ENCODE results near the gene ZEB1.
"Not testable (repeated sequence)": the region's sequence is repeated elsewhere in the genome, so short reads cannot be mapped to it uniquely, and the experiment has no call there.

ZEB1 gene

DNA sequence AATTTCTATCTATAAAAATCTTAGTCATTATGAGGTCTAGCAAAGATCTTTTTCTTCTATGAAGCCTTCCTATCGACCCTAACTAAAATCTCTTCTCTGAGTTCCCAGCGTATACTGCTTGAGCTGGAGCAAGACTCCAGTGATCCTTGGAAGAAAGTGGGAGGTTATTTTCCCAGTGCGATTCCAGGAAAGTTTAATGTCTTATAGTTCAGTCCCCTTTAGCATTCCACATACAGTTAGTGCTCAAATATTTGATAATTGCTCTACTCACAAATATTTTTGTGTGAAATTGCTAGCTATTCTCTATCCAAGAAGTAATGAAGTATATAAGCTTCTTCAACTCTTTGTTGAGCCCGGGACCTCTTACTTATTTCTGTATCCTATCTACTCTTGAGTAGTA lies 47.7 kb downstream of the ZEB1 start:
- DNase-seq (ENCODE audit: low read depth in 2 of 2), result no peak

DNA sequence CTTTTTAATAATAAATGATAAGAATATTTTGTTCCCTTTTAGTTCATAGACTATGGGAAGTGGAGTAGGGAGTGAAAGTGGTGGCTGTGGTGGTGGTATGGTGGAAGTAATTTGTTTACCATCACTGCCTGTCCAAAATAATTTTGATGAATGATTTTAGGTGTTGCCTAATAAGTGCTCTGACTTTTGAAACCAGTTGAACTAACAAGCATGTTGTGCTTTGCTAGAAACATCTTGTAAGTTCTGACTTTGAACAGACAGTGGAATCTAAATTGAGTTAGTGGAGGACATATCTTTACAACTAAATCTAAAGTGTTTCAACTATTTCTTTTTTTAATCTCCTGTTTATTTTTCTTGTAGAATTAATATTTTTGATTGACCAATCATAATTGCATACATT lies 49.7 kb downstream of the ZEB1 start:
- DNase-seq (ENCODE audit: low read depth in 2 of 2), result no peak

GRCh38 chr10:31372439-31372838 lies 53.4 kb downstream of the ZEB1 start:
- DNase-seq (ENCODE audit: low read depth in 2 of 2), result no peak

DNA sequence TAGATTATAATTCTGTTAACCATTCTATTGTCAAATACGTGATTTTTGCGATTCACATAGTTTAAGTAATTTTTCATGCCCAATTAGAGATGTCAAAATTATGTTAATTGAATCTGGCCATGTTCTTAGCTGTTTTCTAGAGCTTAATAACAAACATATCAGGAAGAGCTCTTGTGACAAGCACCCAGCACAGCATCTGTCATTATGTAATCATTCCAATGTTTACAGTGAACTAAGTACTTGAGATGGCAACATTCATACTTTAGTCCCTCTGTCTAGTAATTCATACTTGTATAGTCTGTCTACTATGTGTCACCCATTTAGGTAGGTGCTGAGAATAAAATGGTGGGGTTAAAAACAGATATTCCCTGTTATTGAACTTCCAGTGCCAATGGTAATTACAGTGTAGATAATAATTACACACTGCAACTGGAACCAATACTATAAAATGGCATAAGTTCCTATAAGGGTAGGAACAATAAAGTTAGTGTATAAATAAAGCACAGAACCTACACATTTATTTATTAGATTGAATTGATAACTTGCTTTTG lies 55.2 kb downstream of the ZEB1 start:
- no peak for DNase-seq (ENCODE audit: low read depth in 2 of 2)

- DNase-seq (ENCODE audit: low read depth in 2 of 2), result no peak
Observed at GRCh38 chr10:31381171-31381570, 62.2 kb downstream of the ZEB1 start.

- no peak for DNase-seq (ENCODE audit: low read depth in 2 of 2)
Observed at GRCh38 chr10:31381766-31382316, 62.8 kb downstream of the ZEB1 start.

GRCh38 chr10:31383810-31384588 lies 65.0 kb downstream of the ZEB1 start:
- DNase-seq (ENCODE audit: low read depth in 2 of 2), result no peak

DNA sequence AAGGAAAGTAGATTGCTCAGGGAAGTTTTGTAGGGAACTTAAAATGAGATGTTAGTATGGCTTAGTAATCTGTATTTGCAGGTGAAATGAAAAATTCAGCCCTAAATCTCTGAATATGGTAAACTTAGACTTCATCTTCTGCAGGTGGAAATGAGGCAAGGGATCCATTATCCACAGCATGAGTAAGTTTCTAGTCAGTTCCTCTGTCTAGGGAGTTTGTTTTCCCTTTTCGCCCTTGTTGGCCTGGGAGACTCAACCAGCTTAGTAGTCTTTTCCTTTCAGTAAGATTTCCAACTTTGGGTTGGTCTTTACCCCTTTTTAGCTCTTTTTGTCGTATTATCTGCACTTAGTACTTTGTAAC lies 65.6 kb downstream of the ZEB1 start:
- DNase-seq (ENCODE audit: low read depth in 2 of 2), result no peak

GRCh38 chr10:31390804-31391203 lies 71.8 kb downstream of the ZEB1 start:
- no peak for DNase-seq (ENCODE audit: low read depth in 2 of 2)

DNA sequence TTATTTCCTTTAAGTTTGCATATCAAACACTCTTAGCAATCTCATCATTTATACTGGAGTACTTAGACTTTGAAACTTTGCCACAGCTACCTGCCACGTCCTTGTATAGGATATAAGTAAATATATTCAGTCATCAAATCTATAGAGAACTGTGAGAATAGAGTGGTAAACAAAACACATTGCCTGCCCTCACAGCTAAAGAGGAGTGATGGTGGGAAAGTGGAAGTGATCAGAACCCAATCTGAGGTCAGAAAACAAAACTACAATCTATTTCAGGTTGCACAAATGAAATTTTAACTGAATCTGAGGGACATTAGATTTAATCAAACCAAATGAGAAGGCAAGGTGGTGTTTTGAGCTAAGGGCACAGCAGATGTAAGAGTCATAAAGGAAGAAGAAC lies 74.8 kb downstream of the ZEB1 start:
- no peak for DNase-seq (ENCODE audit: low read depth in 2 of 2)

- no peak for DNase-seq (ENCODE audit: low read depth in 2 of 2)
Observed at GRCh38 chr10:31395695-31396094, 76.7 kb downstream of the ZEB1 start.

GRCh38 chr10:31396376-31396775 lies 77.4 kb downstream of the ZEB1 start:
- DNase-seq (ENCODE audit: low read depth in 2 of 2), result no peak

DNA sequence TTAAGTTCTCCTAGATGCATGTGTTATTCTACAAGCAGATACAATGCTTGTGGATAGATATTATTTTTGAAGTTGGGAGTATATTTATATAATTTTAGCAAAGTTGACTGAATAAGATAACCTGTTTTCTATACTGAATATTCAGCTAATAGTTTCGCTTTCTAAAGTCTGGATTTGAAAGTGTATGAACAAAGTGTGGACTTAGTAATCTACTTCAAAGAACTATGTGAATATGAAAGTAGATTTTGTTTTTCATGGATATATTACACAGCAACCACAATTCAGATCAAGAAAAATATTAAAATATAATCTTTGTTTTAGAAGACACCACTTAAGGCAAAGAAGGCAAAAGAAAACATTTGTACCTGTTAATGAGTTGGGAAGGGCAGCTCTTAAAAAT lies 78.8 kb downstream of the ZEB1 start:
- no peak for DNase-seq (ENCODE audit: low read depth in 2 of 2)

DNA sequence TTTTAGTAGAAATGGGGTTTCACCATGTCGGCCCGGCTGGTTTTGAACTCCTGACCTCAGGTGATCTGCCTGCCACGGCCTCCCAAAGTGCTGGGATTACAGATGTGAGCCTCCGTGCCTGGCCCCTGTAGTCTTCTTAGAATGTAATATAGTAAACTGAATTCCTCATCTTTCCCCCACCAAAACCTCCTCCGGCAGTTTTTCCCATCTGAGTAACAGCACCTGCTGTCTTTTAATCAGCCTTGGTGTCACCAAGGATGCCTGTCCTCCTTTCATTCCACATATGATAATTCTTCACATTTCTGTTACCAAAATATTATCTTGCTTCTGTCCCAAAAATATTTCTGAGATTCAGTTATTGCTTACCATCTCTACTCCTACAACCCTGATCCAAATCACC lies 80.2 kb downstream of the ZEB1 start:
- DNase-seq (ENCODE audit: low read depth in 2 of 2), result no peak

GRCh38 chr10:31399631-31400030 lies 80.6 kb downstream of the ZEB1 start:
- no peak for DNase-seq (ENCODE audit: low read depth in 2 of 2)

- DNase-seq (ENCODE audit: low read depth in 2 of 2), result no peak
Observed at GRCh38 chr10:31401287-31401686, 82.3 kb downstream of the ZEB1 start.

- DNase-seq (ENCODE audit: low read depth in 2 of 2), result no peak
Observed at GRCh38 chr10:31404640-31405039, 85.6 kb downstream of the ZEB1 start.

- not testable (repeated sequence) for DNase-seq (ENCODE audit: low read depth in 2 of 2)
Observed at GRCh38 chr10:31405829-31406228, 86.8 kb downstream of the ZEB1 start.

DNA sequence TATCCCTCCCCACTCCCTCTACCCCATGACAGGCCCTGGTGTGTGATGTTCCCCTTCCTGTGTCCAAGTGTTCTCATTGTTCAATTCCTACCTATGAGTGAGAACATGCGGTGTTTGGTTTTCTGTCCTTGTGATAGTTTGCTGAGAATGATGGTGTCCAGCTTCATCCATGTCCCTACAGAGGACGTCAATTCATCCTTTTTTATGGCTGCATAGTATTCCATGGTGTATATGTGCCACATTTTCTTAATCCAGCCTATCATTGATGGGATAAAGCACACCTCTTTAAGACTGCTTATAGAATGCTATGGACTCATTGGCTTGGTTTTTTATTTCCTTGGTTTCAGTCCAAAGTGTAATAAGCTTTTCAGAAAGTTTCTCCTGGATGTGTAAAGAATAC lies 93.4 kb downstream of the ZEB1 start:
- not testable (repeated sequence) for DNase-seq (ENCODE audit: low read depth in 2 of 2)

GRCh38 chr10:31413325-31413724 lies 94.3 kb downstream of the ZEB1 start:
- no peak for DNase-seq (ENCODE audit: low read depth in 2 of 2)

- DNase-seq (ENCODE audit: low read depth in 2 of 2), result no peak
Observed at GRCh38 chr10:31418481-31418880, 99.5 kb downstream of the ZEB1 start.

DNA sequence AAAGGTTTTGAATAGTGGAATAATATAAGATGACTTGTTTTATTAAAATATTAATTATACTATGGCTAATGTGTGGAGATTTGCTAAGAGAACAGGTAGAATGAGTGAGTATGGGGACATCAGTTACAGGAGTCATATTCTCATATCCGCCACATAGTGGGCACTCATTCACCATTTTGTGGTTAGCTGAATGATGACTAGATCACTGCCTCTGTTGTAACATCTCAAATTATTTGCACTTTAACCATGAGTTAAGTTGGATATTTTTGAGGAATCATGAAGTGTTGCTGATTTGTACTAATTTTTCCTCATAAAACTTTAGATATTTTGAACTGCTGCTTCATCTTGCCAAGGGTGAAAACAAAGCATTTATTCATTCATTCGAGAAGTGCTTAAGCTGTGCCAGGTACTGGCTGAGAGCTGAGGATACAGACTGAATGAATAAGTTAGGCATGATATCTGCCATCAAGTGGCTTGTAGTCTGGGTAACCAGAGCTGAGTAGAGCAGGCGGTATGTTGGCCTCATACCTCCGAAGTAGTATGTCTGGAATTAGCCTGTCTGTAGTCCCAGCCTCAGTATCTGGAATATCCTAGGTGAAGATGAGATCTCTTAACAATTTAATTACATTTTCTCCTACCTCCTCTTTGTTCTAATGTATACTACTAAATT lies 100.5 kb downstream of the ZEB1 start:
- no peak for DNase-seq (ENCODE audit: low read depth in 2 of 2)

- DNase-seq (ENCODE audit: low read depth in 2 of 2), result no peak
Observed at GRCh38 chr10:31421322-31421721, 102.3 kb downstream of the ZEB1 start.

All from stimulated activated CD4-positive, alpha-beta T cell treated with anti-CD3 and anti-CD28 coated beads, Interleukin-1b, Interleukin-23, amount 100 ng/mL, for 4 hours (primary cell).